ENCODE data around the gene EIF4B. TPM values are rescaled to one million over a fixed set of nuclear protein-coding genes. Genes with fewer than 3 reads are reported as not detected.
"Not testable (repeated sequence)": the region's sequence is repeated elsewhere in the genome, so short reads cannot be mapped to it uniquely, and the experiment has no call there.

EIF4B gene
- total and polyA plus RNA-seq, 9 donors = 316 to 1,452 (median 882) TPM

DNA sequence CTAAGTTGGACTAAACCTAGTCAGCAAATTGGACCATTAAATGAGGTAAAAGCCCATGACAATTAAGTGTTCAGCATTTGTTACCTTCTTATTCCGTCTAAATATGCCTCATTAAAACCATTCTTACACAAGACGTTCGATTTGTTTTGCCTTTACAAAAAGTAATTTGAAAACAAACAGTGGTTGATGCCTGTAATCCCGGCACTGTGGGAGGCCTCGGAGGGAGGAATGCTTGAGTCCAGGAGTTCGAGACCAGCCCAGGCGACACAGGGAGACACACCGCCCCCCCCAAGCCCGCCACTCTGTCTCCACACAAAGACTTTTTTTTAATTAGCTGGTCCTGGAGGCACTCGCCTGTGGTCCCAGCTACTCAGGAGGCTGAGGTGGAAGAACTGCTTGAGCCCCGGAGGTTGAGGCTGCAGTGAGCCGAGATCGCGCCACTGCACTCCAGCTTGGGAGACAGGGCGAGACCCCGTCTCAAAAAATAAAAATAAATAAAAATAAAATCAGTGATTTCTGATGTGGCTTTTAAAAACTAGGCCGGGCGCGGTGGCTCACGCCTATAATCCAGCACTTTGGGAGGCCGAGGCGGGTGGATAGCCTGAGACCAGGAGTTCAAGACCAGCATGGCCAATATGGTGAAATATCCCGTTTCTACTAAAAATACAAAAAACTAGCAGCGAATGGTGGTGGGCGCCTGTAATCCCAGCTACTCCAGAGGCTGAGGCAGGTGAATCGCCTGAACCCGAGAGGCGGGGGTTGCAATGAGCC lies 856 bp upstream of the EIF4B start:
- intact Hi-C loops (cut with DNase I) = no loop called here
- peak; percentile 27 to 62 (median 47) for DNase-seq
- no peak for TF ChIP-seq EP300 (IDR thresholded peaks at IDR 0.05)
- no peak for TF ChIP-seq POLR2A (IDR thresholded peaks at IDR 0.05)
- TF ChIP-seq, protein P1, sequence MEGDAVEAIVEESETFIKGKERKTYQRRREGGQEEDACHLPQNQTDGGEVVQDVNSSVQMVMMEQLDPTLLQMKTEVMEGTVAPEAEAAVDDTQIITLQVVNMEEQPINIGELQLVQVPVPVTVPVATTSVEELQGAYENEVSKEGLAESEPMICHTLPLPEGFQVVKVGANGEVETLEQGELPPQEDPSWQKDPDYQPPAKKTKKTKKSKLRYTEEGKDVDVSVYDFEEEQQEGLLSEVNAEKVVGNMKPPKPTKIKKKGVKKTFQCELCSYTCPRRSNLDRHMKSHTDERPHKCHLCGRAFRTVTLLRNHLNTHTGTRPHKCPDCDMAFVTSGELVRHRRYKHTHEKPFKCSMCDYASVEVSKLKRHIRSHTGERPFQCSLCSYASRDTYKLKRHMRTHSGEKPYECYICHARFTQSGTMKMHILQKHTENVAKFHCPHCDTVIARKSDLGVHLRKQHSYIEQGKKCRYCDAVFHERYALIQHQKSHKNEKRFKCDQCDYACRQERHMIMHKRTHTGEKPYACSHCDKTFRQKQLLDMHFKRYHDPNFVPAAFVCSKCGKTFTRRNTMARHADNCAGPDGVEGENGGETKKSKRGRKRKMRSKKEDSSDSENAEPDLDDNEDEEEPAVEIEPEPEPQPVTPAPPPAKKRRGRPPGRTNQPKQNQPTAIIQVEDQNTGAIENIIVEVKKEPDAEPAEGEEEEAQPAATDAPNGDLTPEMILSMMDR (IDR thresholded peaks at IDR 0.05) = no peak
- Histone ChIP-seq H3K36me3 (no peaks in the 10 kb centered on the region), H3K27ac (peak overlapping the region in 1 of 2 donors; percentile 79), H3K27me3 (no peaks in the 10 kb centered on the region), H3K4me3 (peak overlapping the region; percentile 64), H3K4me1 (ENCODE audit: insufficient read depth) (no peaks in the 10 kb centered on the region), H3K9me3 (no peaks in the 10 kb centered on the region)
- 8 to 13% (median 9%) methylated on average over 28 of the region's 28 CpGs for WGBS, 3 donors

DNA sequence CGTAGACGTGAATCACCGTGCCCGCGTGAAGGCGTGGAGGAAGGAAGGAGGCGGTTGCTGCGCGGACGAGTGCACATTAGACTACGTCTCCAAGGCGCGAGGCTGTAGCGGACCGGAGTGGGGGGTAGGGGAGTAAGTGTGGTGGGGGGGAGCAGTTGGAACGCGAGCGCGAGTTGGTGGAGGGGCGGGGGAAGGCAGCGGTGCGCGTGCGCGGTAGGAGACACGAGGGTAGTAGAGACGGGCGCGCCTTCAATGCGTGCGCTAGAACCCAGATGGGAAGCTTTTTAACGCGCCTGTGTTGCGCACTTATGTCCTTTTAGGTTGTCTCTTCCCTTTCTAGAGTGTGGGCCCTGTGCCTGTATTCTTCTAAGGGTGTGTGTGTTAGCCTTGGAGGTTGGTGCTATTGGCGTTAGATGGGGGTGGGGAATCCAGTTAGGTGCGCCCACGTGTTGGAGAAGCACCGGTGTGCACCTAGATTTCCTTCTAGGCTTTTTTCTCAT lies 604 bp downstream of the EIF4B start:
- H3K27ac ChIP-seq = peak overlapping the region; percentile 75 to 79
- intact Hi-C loops (cut with DNase I) = no loop called here
- peak overlapping the region; percentile 64 for H3K4me3 ChIP-seq
- no peaks in the 10 kb centered on the region for H3K9me3 ChIP-seq
- TF ChIP-seq EP300 (IDR thresholded peaks at IDR 0.05) (no peak), POLR2A (IDR thresholded peaks at IDR 0.05) (no peak)
- TF ChIP-seq, protein P1 (IDR thresholded peaks at IDR 0.05) = no peak
- H3K4me1 ChIP-seq (ENCODE audit: insufficient read depth) = peaks cover 2% of the 10 kb centered on the region
- peak; percentile 60 to 81 (median 77) for DNase-seq
- H3K36me3 ChIP-seq = no peaks in the 10 kb centered on the region
- WGBS, 3 donors = 0 to 1% (median 0%) methylated on average over 37 to 38 of the region's 38 CpGs
- no peaks in the 10 kb centered on the region for H3K27me3 ChIP-seq

DNA sequence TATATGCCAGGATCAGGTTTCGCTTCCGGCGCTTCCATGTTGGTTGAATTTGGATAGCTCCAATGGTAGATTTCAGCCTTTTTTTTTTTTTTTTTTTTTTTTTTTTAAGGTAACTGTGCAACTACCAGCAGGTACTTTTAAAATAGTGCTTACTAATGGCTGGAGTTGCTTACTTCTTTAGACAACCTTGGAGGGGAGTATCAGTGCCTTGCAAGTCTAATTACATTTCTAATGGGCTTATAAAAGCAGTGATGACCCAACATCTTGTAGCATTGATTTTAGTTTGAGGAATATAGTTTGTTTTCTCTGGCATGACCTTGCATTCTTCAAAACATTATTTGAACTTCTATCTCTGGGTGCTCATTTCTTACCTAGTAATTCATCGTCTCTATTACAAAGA lies 1.1 kb downstream of the EIF4B start:
- H3K27me3 ChIP-seq = no peaks in the 10 kb centered on the region
- TF ChIP-seq, protein P1 (IDR thresholded peaks at IDR 0.05) = no peak
- TF ChIP-seq EP300 (IDR thresholded peaks at IDR 0.05) (no peak), POLR2A (IDR thresholded peaks at IDR 0.05) (no peak)
- DNase-seq = no peak
- H3K4me1 ChIP-seq (ENCODE audit: insufficient read depth) = peaks cover 2% of the 10 kb centered on the region
- peak overlapping the region; percentile 64 for H3K4me3 ChIP-seq
- intact Hi-C loops (cut with DNase I) = no loop called here
- WGBS, 3 donors = 11 to 13% (median 11%) methylated on average over 4 of the region's 4 CpGs
- no peaks in the 10 kb centered on the region for H3K36me3 ChIP-seq
- peak overlapping the region in 1 of 2 donors; percentile 79 for H3K27ac ChIP-seq
- H3K9me3 ChIP-seq = no peaks in the 10 kb centered on the region

DNA sequence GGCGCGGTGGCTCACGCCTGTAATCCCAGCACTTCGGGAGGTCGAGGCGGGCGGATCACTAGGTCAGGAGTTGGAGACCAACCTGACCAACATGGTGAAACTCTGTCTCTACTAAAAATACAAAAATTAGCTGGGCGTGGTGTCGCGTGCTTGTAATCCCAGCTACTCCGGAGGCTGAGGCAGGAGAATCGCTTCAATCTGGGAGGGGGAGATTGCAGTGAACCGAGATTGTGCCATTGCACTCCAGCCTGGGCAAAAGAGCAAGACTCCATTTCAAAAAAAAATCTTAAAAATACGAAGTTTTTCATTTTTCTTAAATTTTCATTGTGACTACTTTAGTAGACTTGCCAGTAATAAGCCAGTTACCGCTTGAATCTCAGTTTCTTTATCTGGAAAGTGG lies 2.5 kb downstream of the EIF4B start:
- H3K36me3 ChIP-seq; H3K27ac ChIP-seq; intact Hi-C loops (cut with DNase I); H3K4me1 ChIP-seq (ENCODE audit: insufficient read depth); DNase-seq; H3K9me3 ChIP-seq; H3K27me3 ChIP-seq; H3K4me3 ChIP-seq: not testable (repeated sequence)
- 88 to 92% (median 89%) methylated on average over 15 of the region's 15 CpGs for WGBS, 3 donors

DNA sequence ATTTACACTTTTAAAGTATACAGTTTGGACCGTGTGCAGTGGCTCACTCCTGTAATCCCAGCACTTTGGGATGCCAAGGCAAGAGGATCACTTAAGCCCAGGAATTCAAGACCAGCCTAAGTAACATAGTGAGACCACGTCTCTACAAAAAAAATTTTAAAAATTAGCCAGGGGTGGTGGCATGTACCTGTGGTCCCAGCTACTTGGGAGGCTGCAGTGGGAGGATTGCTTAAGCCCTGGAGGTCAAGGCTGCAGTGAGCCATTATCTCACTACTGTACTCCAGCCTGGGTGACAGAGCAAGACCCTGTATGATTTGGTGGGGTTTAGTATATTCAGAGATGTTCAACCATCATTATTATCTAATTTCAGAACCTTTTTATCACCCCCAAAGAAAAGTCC lies 4.7 kb downstream of the EIF4B start:
- Histone ChIP-seq H3K27me3 (no peaks in the 10 kb centered on the region), H3K36me3 (no peaks in the 10 kb centered on the region), H3K27ac (no peak overlapping the region), H3K9me3 (no peaks in the 10 kb centered on the region), H3K4me3 (no peak overlapping the region), H3K4me1 (ENCODE audit: insufficient read depth) (peaks cover 2% of the 10 kb centered on the region)
- 65 to 82% (median 73%) methylated on average over 2 of the region's 2 CpGs for WGBS, 3 donors
- TF ChIP-seq EP300 (IDR thresholded peaks at IDR 0.05) (no peak), POLR2A (IDR thresholded peaks at IDR 0.05) (no peak)
- TF ChIP-seq, protein P1 (IDR thresholded peaks at IDR 0.05) = no peak
- no peak for DNase-seq
- intact Hi-C loops (cut with DNase I) = no loop called here
